ENCODE data around the gene FAM149A. TPM values are rescaled to one million over a fixed set of nuclear protein-coding genes. Genes with fewer than 3 reads are reported as not detected.

Gene FAM149A
- total RNA-seq, 1 donor from 2014 or later, result 5.8 TPM

- Mint-ChIP-seq H3K9me3 (ENCODE audit: low read depth) (no peaks in the 10 kb centered on the region), H3K36me3 (ENCODE audit: low read depth) (peaks cover 2% of the 10 kb centered on the region), H3K27me3 (ENCODE audit: low read depth) (peaks cover 12% of the 10 kb centered on the region), H3K4me3 (ENCODE audit: unreplicated experiment) (no peak overlapping the region), H3K4me1 (ENCODE audit: low read depth) (no peaks in the 10 kb centered on the region), H3K27ac (ENCODE audit: unreplicated experiment) (no peak overlapping the region)
- TF ChIP-seq, protein P1, sequence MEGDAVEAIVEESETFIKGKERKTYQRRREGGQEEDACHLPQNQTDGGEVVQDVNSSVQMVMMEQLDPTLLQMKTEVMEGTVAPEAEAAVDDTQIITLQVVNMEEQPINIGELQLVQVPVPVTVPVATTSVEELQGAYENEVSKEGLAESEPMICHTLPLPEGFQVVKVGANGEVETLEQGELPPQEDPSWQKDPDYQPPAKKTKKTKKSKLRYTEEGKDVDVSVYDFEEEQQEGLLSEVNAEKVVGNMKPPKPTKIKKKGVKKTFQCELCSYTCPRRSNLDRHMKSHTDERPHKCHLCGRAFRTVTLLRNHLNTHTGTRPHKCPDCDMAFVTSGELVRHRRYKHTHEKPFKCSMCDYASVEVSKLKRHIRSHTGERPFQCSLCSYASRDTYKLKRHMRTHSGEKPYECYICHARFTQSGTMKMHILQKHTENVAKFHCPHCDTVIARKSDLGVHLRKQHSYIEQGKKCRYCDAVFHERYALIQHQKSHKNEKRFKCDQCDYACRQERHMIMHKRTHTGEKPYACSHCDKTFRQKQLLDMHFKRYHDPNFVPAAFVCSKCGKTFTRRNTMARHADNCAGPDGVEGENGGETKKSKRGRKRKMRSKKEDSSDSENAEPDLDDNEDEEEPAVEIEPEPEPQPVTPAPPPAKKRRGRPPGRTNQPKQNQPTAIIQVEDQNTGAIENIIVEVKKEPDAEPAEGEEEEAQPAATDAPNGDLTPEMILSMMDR (IDR thresholded peaks at IDR 0.05), result no peak
- DNase-seq (ENCODE audit: low spot score), result no peak
Measured at GRCh38 chr4:186095406-186095805, 9.1 kb upstream of the FAM149A start.

- Mint-ChIP-seq H3K4me3 (ENCODE audit: unreplicated experiment) (no peak overlapping the region), H3K27me3 (ENCODE audit: low read depth) (peaks cover 12% of the 10 kb centered on the region), H3K27ac (ENCODE audit: unreplicated experiment) (no peak overlapping the region), H3K4me1 (ENCODE audit: low read depth) (no peaks in the 10 kb centered on the region), H3K9me3 (ENCODE audit: low read depth) (no peaks in the 10 kb centered on the region), H3K36me3 (ENCODE audit: low read depth) (no peaks in the 10 kb centered on the region)
- DNase-seq (ENCODE audit: low spot score), result no peak
- TF ChIP-seq, protein P1 (IDR thresholded peaks at IDR 0.05), result no peak
Measured at GRCh38 chr4:186096681-186097165, 7.8 kb upstream of the FAM149A start.

- H3K27ac Mint-ChIP-seq (ENCODE audit: unreplicated experiment), result no peak overlapping the region
- H3K4me1 Mint-ChIP-seq (ENCODE audit: low read depth), result no peaks in the 10 kb centered on the region
- peaks cover 12% of the 10 kb centered on the region for H3K27me3 Mint-ChIP-seq (ENCODE audit: low read depth)
- H3K4me3 Mint-ChIP-seq (ENCODE audit: unreplicated experiment), result no peak overlapping the region
- DNase-seq (ENCODE audit: low spot score), result no peak
- H3K9me3 Mint-ChIP-seq (ENCODE audit: low read depth), result no peaks in the 10 kb centered on the region
- no peaks in the 10 kb centered on the region for H3K36me3 Mint-ChIP-seq (ENCODE audit: low read depth)
- TF ChIP-seq, protein P1 (IDR thresholded peaks at IDR 0.05), result no peak
Measured at GRCh38 chr4:186097386-186097785, 7.1 kb upstream of the FAM149A start.

DNA sequence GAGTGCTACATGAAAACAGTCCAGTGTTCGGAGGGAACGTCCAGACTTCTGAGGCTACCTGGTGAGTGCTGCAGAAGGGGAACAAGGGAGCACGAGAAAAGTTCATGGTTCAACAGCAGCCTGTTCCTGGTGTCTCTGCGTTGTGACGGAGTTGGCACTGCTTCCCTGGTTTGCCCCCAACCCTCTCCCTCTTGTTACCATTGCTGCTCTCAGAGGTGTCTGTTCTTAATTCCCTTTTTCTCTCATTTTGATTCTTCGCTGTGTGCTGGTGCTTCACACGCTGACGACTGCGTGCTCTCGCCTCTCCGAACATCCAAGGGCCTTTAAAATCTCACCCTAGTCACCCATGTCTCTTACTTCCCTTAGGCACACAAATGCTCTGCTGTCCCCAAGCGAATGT is 1.6 kb upstream of the FAM149A start:
- Mint-ChIP-seq H3K4me1 (ENCODE audit: low read depth) (peaks cover 8% of the 10 kb centered on the region), H3K27me3 (ENCODE audit: low read depth) (peaks cover 14% of the 10 kb centered on the region), H3K4me3 (ENCODE audit: unreplicated experiment) (no peak overlapping the region), H3K27ac (ENCODE audit: unreplicated experiment) (no peak overlapping the region), H3K9me3 (ENCODE audit: low read depth) (no peaks in the 10 kb centered on the region), H3K36me3 (ENCODE audit: low read depth) (peaks cover 2% of the 10 kb centered on the region)
- TF ChIP-seq, protein P1 (IDR thresholded peaks at IDR 0.05), result no peak
- DNase-seq (ENCODE audit: low spot score), result no peak

DNA sequence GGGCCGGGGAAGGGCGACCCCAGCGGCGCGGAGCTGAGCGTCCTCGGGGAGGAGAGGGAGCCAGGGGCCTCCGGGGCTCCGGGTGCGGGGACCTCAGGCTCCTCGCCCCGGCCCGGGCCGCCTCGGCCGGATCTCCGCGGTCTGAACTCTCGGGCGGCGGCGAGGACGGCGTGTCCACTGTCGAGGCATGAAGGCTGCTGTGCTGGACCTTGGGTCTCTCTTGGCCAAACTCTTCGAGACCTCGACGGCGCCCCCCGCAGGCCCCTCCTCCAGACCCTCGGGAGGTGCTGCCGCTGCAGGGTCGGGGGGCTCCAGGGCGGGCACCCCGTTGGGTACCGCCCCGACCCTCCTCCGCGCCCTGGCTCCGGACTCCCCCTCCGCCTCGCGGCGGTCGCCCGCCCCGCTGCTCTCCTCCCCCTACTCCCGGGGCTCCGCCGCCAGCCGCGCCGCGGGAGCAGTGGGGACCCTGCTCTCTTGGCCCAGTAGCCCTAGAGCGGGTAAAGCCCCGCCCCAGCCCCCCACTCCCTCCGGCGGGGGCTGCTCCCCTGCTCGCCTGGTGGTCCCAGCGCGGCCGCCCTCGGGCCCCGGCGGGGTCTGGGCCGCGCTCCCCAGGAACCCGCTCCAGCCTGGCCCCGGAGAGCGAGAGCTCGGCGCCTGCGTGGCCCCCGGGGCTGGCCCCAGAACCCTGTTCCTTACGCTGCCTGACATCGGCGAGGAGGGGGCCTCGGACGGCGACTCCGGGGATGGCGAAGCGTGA is 564 bp downstream of the FAM149A start:
- Mint-ChIP-seq H3K36me3 (ENCODE audit: low read depth) (peaks cover 2% of the 10 kb centered on the region), H3K9me3 (ENCODE audit: low read depth) (no peaks in the 10 kb centered on the region), H3K4me1 (ENCODE audit: low read depth) (peaks cover 8% of the 10 kb centered on the region), H3K4me3 (ENCODE audit: unreplicated experiment) (peak overlapping the region; percentile 66), H3K27me3 (ENCODE audit: low read depth) (peaks cover 14% of the 10 kb centered on the region), H3K27ac (ENCODE audit: unreplicated experiment) (no peak overlapping the region)
- DNase-seq (ENCODE audit: low spot score), result no peak
- TF ChIP-seq, protein P1 (IDR thresholded peaks at IDR 0.05), result peak; percentile 45

All from chondrocyte (in vitro differentiated cells).